ENCODE data around the gene DTX3.

Gene DTX3

DNA sequence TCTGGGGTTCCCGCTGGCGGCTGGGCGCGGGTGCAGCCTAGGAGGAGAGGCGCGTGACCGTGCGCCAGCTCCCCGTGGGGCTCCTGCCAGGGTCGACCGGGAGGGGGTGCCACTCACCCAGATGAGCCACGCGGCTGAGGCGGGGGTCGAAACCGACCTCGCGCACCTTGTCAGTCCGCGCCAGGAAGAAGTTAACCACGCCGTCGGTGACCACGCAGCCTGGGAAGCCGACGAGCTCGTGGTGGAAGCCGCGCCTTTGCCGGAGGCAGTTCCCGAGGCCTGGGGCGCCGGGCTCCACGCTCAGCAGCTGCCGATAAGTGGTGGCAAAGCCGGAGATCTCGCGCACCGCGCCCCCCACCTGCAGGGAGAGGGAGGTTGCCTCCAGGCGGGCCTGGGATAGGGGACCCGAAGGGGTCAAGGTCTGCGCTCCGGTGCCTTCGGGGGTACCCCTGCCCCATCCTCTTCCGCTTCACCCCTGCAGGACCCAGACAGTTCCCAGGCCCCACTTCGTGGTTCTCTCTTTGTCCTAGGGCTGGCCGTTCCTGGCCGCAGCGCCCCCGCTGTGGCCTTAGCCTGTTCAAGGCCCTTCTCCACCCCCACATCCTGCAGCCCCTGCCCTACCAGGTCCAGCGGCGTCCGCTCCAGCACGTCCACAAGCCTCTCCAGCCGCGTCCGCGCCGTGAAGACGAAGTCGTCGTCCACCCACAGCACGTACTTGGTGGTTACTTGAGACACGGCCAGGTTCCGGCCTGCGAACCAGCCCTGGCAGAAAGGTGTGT lies 23.1 kb downstream of the DTX3 start:
- no peak overlapping the region for H3K4me3 ChIP-seq (ENCODE audit: low read depth, low read length)
- H3K36me3 ChIP-seq (replicated peaks), result no peaks in the 10 kb centered on the region
- TF ChIP-seq, protein P1, sequence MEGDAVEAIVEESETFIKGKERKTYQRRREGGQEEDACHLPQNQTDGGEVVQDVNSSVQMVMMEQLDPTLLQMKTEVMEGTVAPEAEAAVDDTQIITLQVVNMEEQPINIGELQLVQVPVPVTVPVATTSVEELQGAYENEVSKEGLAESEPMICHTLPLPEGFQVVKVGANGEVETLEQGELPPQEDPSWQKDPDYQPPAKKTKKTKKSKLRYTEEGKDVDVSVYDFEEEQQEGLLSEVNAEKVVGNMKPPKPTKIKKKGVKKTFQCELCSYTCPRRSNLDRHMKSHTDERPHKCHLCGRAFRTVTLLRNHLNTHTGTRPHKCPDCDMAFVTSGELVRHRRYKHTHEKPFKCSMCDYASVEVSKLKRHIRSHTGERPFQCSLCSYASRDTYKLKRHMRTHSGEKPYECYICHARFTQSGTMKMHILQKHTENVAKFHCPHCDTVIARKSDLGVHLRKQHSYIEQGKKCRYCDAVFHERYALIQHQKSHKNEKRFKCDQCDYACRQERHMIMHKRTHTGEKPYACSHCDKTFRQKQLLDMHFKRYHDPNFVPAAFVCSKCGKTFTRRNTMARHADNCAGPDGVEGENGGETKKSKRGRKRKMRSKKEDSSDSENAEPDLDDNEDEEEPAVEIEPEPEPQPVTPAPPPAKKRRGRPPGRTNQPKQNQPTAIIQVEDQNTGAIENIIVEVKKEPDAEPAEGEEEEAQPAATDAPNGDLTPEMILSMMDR (IDR thresholded peaks at IDR 0.05; ENCODE audit: low read depth, low read length, missing control alignments), result peak; percentile 33
- peaks cover 23% of the 10 kb centered on the region for H3K27me3 ChIP-seq (replicated peaks)
- DNase-seq, result no peak
- in situ Hi-C loops (cut with HindIII; ENCODE audit: low pct_ligation_motif_present, low sequenced_read_pairs), result no loop called here
- no peak overlapping the region for H3K27ac ChIP-seq

DNA sequence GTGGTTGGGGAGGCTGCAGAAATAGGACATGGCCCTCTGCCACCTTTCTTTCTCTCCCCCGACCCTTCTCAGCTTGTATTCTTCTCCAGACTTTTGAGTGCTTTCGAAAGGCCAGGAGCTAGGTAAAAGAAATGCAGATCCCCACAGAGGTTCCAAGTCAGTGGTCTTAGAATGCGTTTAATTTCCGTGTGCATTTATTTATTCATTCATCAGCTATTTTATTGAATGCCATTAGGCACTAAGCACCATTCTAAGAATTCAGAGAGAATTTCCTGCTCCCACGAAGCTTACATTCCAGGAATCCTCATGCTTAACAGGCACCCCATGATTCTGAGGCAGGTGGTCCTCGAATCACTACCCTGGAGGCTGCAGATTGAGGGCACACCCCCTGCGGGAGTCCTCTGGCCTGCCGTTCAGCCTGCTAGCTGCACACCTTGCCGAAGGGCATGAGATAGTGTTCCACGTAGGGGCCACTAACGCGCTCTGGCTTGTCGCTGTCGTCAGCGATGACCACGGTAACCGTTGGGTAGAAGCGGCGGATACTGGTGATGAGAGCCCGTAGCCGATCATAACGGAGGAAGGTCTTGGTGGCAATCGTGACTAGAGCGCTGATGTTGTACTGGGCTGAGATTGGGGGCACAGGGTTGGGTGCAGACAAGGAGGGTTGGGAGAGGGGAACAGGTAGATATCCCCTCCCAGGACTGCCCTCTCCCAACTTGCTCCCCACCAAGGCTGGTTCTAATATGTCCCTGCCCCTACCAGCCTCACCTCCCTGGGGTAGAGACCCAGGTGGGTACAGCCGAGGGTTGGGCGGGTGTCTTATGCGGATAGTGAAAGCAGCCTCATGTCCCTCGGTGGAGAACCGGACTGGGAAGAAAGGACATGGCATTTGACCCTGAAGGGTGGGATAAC lies 23.9 kb downstream of the DTX3 start:
- in situ Hi-C loops (cut with HindIII; ENCODE audit: low pct_ligation_motif_present, low sequenced_read_pairs), result no loop called here
- TF ChIP-seq, protein P1 (IDR thresholded peaks at IDR 0.05; ENCODE audit: low read depth, low read length, missing control alignments), result no peak
- no peaks in the 10 kb centered on the region for H3K36me3 ChIP-seq (replicated peaks)
- H3K27me3 ChIP-seq (replicated peaks), result peaks cover 23% of the 10 kb centered on the region
- H3K4me3 ChIP-seq (ENCODE audit: low read depth, low read length), result no peak overlapping the region
- H3K27ac ChIP-seq, result no peak overlapping the region
- DNase-seq, result no peak

DNA sequence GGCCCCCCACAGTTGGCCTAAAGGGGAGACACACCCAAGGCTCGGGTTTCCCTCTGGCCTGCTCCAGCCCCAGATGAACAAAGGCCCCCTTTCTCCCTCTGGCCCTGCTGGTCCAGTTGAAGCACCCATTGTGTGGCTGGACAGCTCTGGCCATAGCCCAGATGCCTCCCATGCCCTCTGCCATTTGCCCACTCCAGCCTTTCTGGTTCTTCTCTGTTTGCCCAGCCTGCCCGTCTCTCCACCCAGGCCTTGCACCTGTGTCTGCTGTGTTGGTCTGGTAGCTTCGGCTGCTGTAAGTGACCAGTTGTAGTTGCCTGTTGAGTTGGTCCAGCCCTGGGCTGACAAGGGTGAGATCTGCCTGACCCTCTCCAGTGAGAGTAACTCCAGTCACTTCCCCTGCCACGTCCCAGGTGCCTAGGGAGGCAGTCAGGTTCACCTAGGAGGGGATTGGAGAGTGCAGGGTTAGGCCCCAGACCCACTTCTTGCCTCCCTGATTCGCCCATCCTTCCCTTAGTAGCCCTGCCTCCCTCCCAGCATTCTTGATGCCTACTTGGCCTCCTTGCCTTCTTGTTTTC lies 25.4 kb downstream of the DTX3 start:
- TF ChIP-seq, protein P1 (IDR thresholded peaks at IDR 0.05; ENCODE audit: low read depth, low read length, missing control alignments), result no peak
- Histone ChIP-seq H3K27me3 (replicated peaks) (peaks cover 18% of the 10 kb centered on the region), H3K36me3 (replicated peaks) (no peaks in the 10 kb centered on the region), H3K27ac (no peak overlapping the region), H3K4me3 (ENCODE audit: low read depth, low read length) (no peak overlapping the region)
- in situ Hi-C loops (cut with HindIII; ENCODE audit: low pct_ligation_motif_present, low sequenced_read_pairs), result no loop called here
- DNase-seq, result no peak

DNA sequence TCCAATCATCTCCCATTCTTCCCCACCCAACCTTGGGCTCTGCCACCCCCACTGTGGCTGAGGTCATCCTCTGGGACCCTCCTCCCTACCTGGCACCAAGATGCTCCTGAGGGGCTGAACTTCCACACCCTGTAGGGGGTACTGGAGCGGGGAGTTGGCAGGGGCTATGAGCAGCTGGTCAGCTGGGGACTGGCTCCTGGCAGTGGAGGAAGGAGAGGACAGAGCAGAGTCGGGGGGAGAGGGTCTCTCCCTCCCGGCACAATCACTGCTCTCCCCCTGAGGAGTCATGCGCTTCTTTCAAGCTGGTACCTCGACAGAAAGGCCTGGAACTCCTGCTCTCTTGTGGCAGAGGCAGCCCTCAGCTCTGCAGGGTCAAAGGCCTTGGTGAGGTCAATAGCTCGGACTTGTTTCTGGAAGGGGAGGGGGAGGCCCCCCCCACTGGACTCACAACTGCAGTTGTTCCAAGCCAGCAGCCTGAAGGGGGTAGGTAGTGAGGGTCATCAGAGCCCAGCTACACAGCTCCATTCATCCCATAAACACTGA lies 26.3 kb downstream of the DTX3 start:
- Histone ChIP-seq H3K27me3 (replicated peaks) (peaks cover 15% of the 10 kb centered on the region), H3K36me3 (replicated peaks) (no peaks in the 10 kb centered on the region), H3K4me3 (ENCODE audit: low read depth, low read length) (no peak overlapping the region), H3K27ac (no peak overlapping the region)
- in situ Hi-C loops (cut with HindIII; ENCODE audit: low pct_ligation_motif_present, low sequenced_read_pairs), result no loop called here
- DNase-seq, result no peak
- TF ChIP-seq, protein P1 (IDR thresholded peaks at IDR 0.05; ENCODE audit: low read depth, low read length, missing control alignments), result no peak

DNA sequence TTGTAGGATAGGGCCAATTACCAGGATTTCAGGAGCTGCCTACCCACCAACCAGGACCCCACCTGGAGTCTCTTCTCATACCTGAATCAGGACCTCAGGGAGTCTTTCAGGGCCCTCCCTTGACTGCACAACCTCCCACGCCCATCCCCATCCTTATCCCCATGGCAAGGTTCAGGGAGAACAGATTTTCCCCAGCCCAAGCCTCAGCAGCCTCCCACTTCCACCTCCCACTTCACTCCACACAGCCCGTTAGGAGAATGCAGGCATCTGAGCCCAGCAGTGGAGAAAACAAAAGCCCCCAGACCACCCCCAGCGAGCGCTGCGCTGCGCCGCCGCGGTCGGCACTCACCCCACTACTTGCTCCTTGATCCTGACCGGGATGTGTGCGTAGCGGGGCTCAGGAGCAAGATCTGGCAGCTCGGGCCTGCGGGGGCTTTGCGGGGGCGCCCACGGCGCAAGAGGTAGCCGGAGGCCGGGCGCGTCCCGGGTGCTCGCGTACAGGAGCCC lies 27.0 kb downstream of the DTX3 start:
- peak overlapping the region; percentile 57 for H3K4me3 ChIP-seq (ENCODE audit: low read depth, low read length)
- H3K36me3 ChIP-seq (replicated peaks), result no peaks in the 10 kb centered on the region
- in situ Hi-C loops (cut with HindIII; ENCODE audit: low pct_ligation_motif_present, low sequenced_read_pairs), result no loop called here
- peaks cover 15% of the 10 kb centered on the region for H3K27me3 ChIP-seq (replicated peaks)
- TF ChIP-seq, protein P1 (IDR thresholded peaks at IDR 0.05; ENCODE audit: low read depth, low read length, missing control alignments), result no peak
- H3K27ac ChIP-seq, result no peak overlapping the region
- no peak for DNase-seq

Measured in brain microvascular endothelial cell (primary cell).